T-cell (primary cell): ENCODE data around the gene C12orf50. TPM values are rescaled to one million over a fixed set of nuclear protein-coding genes. Genes with fewer than 3 reads are reported as not detected.
"Not testable (repeated sequence)": the region's sequence is repeated elsewhere in the genome, so short reads cannot be mapped to it uniquely, and the experiment has no call there.

Experiments used
- ATAC-seq, 4 experiments: fragments of 200-7000 bp in 3 of 4; fragments of 150-1000 bp in 1 of 4; cut with Tn5 transposase; replicated peaks in 1 of 4; 1 replicate in 3 of 4; 2 replicates in 1 of 4; pipeline ENCODE4 v1.10.0; 2021; ENCODE audit warnings: moderate library complexity in 3 of 4, mild to moderate bottlenecking in 2 of 4, moderate number of reproducible peaks in 1 of 4
- CTCF ChIA-PET, 2 donors: fragments of 300-600 bp; sonication (Branson Sonifier 250); formaldehyde crosslinking; loops; one replicate each; lab custom pipeline; 2022; ENCODE audit warnings: antibody characterized with exemption in 2 of 2; lab: Charles Lee
- POLR2A ChIA-PET, 2 donors: fragments of 300-600 bp; sonication (Branson Sonifier 250); formaldehyde crosslinking; loops; one replicate each; lab custom pipeline; 2022; ENCODE audit warnings: antibody characterized with exemption in 2 of 2; lab: Charles Lee
- DNase-seq, 35 experiments: peaks; one replicate each; pipeline versions ENCODE4 v3.0.0 to v3.0.0-alpha.2; 2013 to 2023
- H3K27ac ChIP-seq: one replicate; pipeline ENCODE4 v1.5.1; 2013; ENCODE audit warnings: low read length
- H3K27me3 ChIP-seq, 2 experiments: replicated peaks in 1 of 2; 1 replicate in 1 of 2; 2 replicates in 1 of 2; pipeline versions ENCODE4 v1.6.1 to v1.7.0; 2013; ENCODE audit warnings: low read length in 1 of 2, mixed read lengths in 1 of 2; ENCODE audit not compliant: control insufficient read depth in 2 of 2, insufficient read depth in 2 of 2; ENCODE audit errors: extremely low read depth in 1 of 2
- H3K36me3 ChIP-seq, 2 donors: 1 replicate in 1 of 2; 2 replicates in 1 of 2; pipeline versions ENCODE4 v1.6.1 to v1.7.0; 2013; ENCODE audit warnings: low read length in 1 of 2; ENCODE audit not compliant: control insufficient read depth in 2 of 2, insufficient read depth in 1 of 2; ENCODE audit errors: extremely low read depth in 1 of 2
- H3K4me1 ChIP-seq, 2 experiments: 1 replicate in 1 of 2; 2 replicates in 1 of 2; pipeline versions ENCODE4 v1.6.1 to v1.7.0; 2013; ENCODE audit warnings: low read length in 2 of 2, mixed read lengths in 1 of 2; ENCODE audit not compliant: insufficient read depth in 2 of 2, control insufficient read depth in 1 of 2; ENCODE audit errors: extremely low read depth in 1 of 2
- H3K4me3 ChIP-seq, 2 donors: 1 replicate in 1 of 2; 2 replicates in 1 of 2; pipeline versions ENCODE4 v1.5.1 to v1.7.0; 2013; ENCODE audit warnings: mild to moderate bottlenecking in 2 of 2, low read length in 1 of 2, moderate library complexity in 1 of 2; ENCODE audit not compliant: control insufficient read depth in 1 of 2; ENCODE audit errors: extremely low read depth in 1 of 2
- H3K9me3 ChIP-seq: 2 replicates; pipeline ENCODE4 v1.7.0; 2013
- H3K27ac Mint-ChIP-seq, 2 donors: one replicate each; pipeline ENCODE4 v1.8.0; 2020 to 2021; ENCODE audit warnings: mild to moderate bottlenecking in 2 of 2, mixed read lengths in 2 of 2
- H3K27me3 Mint-ChIP-seq, 2 donors: one replicate each; pipeline ENCODE4 v1.8.0; 2021 to 2022; ENCODE audit warnings: mixed read lengths in 2 of 2
- H3K36me3 Mint-ChIP-seq: one replicate; pipeline ENCODE4 v1.8.0; 2021; ENCODE audit warnings: mixed read lengths
- H3K4me1 Mint-ChIP-seq, 3 donors: one replicate each; pipeline ENCODE4 v1.8.0; 2020 to 2022; ENCODE audit warnings: mixed read lengths in 3 of 3, mild to moderate bottlenecking in 1 of 3
- H3K4me3 Mint-ChIP-seq, 3 donors: one replicate each; pipeline ENCODE4 v1.8.0; 2020 to 2022; ENCODE audit warnings: mild to moderate bottlenecking in 3 of 3, mixed read lengths in 3 of 3, moderate library complexity in 3 of 3
- H3K9me3 Mint-ChIP-seq, 3 donors: one replicate each; pipeline ENCODE4 v1.8.0; 2020 to 2022; ENCODE audit warnings: mixed read lengths in 3 of 3
- whole genome bisulfite sequencing: methylation state at CpG from one replicate; pipeline ENCODE4 v1.1.5; 2013; ENCODE audit warnings: missing lambda C conversion rate; ENCODE audit not compliant: insufficient coverage; 5-methylcytosine and 5-hydroxymethylcytosine counted together
- total RNA-seq, 35 experiments: library from RNA in 6 of 35; stranded (reverse) in 6 of 35; fragments of 120-200 nt in 1 of 35; gene quantifications; one replicate each; pipeline versions ENCODE4 v1.2.1 to v1.2.4 and lab custom pipeline; 2013 to 2026

The C12orf50 gene
- total RNA-seq, 5 donors from 2014 or later (not counting 1 experiment from before 2014, with no cell fraction given): 0.07 to 0.15 (median 0.10) TPM; not detected in 1

DNA sequence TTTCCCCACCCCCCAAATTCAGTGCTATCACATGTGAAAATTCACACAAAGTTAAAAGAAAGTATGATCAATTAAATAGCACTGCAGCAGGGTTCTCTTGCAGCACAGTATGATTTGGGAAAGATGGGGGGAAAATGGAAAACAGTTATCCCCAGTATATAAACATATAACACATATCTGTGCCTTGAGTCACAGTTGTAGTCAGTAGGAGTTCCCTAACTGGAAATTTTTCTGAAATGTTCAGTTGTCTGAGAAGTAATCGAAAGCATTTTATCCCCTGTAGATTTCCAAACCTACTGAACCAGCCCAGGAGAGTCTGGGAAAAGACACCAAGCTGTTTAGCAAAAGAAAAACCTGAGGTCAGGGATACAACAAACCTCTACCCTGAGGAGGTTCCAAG lies 47.0 kb downstream of the C12orf50 start:
- H3K9me3 ChIP-seq: no peaks in the 10 kb centered on the region
- no peaks in the 10 kb centered on the region for H3K36me3 ChIP-seq
- no peaks in the 10 kb centered on the region for H3K9me3 Mint-ChIP-seq
- no peak overlapping the region for H3K4me3 Mint-ChIP-seq
- no peak overlapping the region for H3K27ac Mint-ChIP-seq
- no peaks in the 10 kb centered on the region for H3K4me1 Mint-ChIP-seq
- H3K4me3 ChIP-seq: no peak overlapping the region
- H3K36me3 Mint-ChIP-seq: no peaks in the 10 kb centered on the region
- WGBS: no CpG with 5 or more reads among the region's 1 CpG
- ATAC-seq: no peak
- H3K4me1 ChIP-seq: no peaks in the 10 kb centered on the region
- no peaks in the 10 kb centered on the region for H3K27me3 ChIP-seq
- DNase-seq: no peak
- H3K27me3 Mint-ChIP-seq: peaks cover 0 to 15% of the 10 kb centered on the region in 2 donors
- ChIA-PET POLR2A (no interaction called here), CTCF (no interaction called here)
- H3K27ac ChIP-seq: no peak overlapping the region

DNA sequence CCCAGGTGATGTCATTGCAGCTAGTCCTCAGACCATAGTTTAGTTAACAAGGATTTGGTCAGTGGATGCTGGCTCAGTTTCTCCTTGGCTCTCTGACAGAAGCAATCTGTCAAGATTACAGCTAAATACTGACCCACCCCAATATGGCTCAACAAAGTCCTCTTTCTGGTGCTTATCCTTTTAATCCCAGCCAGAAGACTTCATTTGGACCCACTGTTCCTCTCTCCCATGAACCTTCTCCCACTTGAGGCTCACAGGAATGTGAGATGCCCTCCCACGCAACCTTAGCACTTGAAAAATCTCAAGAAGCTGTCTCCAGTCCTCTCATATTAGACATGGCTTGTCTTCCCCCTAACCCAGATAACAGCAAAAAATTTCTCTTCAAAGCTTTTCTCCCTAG lies 47.7 kb downstream of the C12orf50 start:
- DNase-seq (no peak), ATAC-seq (no peak)
- no peaks in the 10 kb centered on the region for H3K4me1 ChIP-seq
- POLR2A ChIA-PET: no interaction called here
- no peaks in the 10 kb centered on the region for H3K36me3 Mint-ChIP-seq
- 100% methylated on average over 1 of the region's 1 CpG for WGBS
- no peaks in the 10 kb centered on the region for H3K4me1 Mint-ChIP-seq
- H3K27ac ChIP-seq: no peak overlapping the region
- H3K27ac Mint-ChIP-seq: no peak overlapping the region
- no peak overlapping the region for H3K4me3 Mint-ChIP-seq
- no peaks in the 10 kb centered on the region for H3K9me3 ChIP-seq
- H3K27me3 ChIP-seq: peaks cover 0 to 2% of the 10 kb centered on the region in 2 experiments
- CTCF ChIA-PET: no interaction called here
- no peaks in the 10 kb centered on the region for H3K9me3 Mint-ChIP-seq
- no peaks in the 10 kb centered on the region for H3K36me3 ChIP-seq
- peaks cover 0 to 12% of the 10 kb centered on the region in 2 donors for H3K27me3 Mint-ChIP-seq
- H3K4me3 ChIP-seq: no peak overlapping the region

DNA sequence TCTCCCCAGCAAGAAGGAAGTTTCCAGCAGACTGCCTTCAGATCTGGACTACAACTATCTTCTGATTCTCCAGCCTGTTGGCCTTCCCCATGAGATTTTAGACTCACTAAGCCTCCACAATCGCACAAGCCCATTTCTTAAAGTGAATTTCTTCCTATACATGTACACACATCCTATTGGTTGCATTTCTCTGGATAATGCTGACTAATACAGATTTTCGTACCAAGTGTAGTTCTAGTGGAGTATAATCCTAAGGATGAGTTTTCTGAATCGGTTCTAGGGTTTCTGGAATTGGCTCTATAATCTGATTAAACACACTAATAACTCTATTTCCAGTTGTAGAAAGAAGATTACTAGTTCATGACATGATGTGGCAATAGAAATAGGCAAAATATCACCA lies 53.3 kb downstream of the C12orf50 start:
- CTCF ChIA-PET: no interaction called here
- Histone ChIP-seq H3K27me3 (peaks cover 0 to 2% of the 10 kb centered on the region in 2 experiments), H3K4me1 (no peaks in the 10 kb centered on the region), H3K27ac (no peak overlapping the region), H3K36me3 (no peaks in the 10 kb centered on the region), H3K9me3 (no peaks in the 10 kb centered on the region), H3K4me3 (no peak overlapping the region)
- POLR2A ChIA-PET: no interaction called here
- H3K27ac Mint-ChIP-seq: no peak overlapping the region
- no peak for ATAC-seq
- no peaks in the 10 kb centered on the region for H3K4me1 Mint-ChIP-seq
- no peak overlapping the region for H3K4me3 Mint-ChIP-seq
- WGBS: no CpG with 5 or more reads among the region's 3 CpGs
- DNase-seq: no peak
- H3K36me3 Mint-ChIP-seq: no peaks in the 10 kb centered on the region
- peaks cover 3 to 14% of the 10 kb centered on the region in 2 donors for H3K27me3 Mint-ChIP-seq
- peaks cover 0 to 8% (median 3%) of the 10 kb centered on the region in 3 donors for H3K9me3 Mint-ChIP-seq

GRCh38 chr12:87967871-87968270 lies 61.3 kb downstream of the C12orf50 start:
- DNase-seq (no peak), ATAC-seq (no peak)
- H3K27me3 ChIP-seq: no peaks in the 10 kb centered on the region
- H3K36me3 ChIP-seq: no peaks in the 10 kb centered on the region
- no peaks in the 10 kb centered on the region for H3K9me3 ChIP-seq
- ChIA-PET POLR2A (no interaction called here), CTCF (no interaction called here)
- no peak overlapping the region for H3K27ac ChIP-seq
- Mint-ChIP-seq H3K4me3 (no peak overlapping the region), H3K36me3 (no peaks in the 10 kb centered on the region), H3K9me3 (peaks cover 0 to 2% (median 0%) of the 10 kb centered on the region in 3 donors), H3K27me3 (peaks cover 0 to under 1% of the 10 kb centered on the region in 2 donors), H3K4me1 (no peaks in the 10 kb centered on the region), H3K27ac (no peak overlapping the region)
- H3K4me3 ChIP-seq: no peak overlapping the region
- H3K4me1 ChIP-seq: no peaks in the 10 kb centered on the region

DNA sequence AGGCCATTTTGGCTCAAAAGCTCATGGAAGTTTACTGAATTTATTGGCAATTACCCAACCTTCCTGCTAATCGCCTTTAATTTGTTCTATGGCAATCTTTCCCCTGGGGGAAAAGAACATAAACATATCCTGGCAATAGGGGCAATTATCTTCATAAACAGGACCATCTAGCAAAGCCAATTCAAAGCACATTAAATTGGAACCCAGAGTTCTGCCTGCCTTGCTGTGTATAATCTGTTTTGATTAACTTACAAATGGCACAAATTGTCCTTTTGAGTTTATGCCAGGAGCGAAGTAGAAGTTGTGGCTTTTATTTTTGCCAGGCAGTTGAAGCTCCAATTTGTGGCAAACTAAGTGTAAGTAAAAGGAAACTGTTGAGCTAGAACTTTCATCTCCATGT lies 68.6 kb downstream of the C12orf50 start:
- H3K9me3 Mint-ChIP-seq: peaks cover 0 to 8% (median 0%) of the 10 kb centered on the region in 3 donors
- H3K27ac Mint-ChIP-seq: no peak overlapping the region
- H3K9me3 ChIP-seq: no peaks in the 10 kb centered on the region
- H3K4me1 Mint-ChIP-seq: no peaks in the 10 kb centered on the region
- no peaks in the 10 kb centered on the region for H3K27me3 ChIP-seq
- no peaks in the 10 kb centered on the region for H3K4me1 ChIP-seq
- CTCF ChIA-PET: no interaction called here
- no peaks in the 10 kb centered on the region for H3K36me3 ChIP-seq
- no peak overlapping the region for H3K4me3 Mint-ChIP-seq
- 60% methylated on average over 1 of the region's 2 CpGs for WGBS
- no peak for ATAC-seq
- POLR2A ChIA-PET: no interaction called here
- H3K36me3 Mint-ChIP-seq: no peaks in the 10 kb centered on the region
- no peak overlapping the region for H3K27ac ChIP-seq
- no peak overlapping the region for H3K4me3 ChIP-seq
- H3K27me3 Mint-ChIP-seq: peaks cover 0 to 3% of the 10 kb centered on the region in 2 donors
- DNase-seq: no peak

DNA sequence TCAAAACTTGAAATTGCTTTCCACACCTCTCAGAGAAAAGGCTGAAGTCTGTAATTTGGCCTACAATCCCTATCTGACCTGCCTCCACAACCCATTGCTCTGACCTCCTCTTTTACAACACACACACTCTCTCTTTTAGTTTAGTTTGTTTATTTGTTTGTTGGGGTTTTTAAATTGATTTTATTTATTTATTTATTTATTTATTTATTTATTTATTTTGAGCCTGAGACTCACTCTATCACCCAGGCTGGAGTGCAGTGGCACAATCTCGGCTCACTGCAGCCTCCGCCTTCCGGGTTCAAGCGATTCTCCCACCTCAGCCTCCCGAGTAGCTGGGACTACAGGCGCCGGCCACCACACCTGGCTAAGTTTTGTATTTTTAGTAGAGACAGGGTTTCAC lies 75.2 kb downstream of the C12orf50 start:
- not testable (repeated sequence) for H3K27me3 Mint-ChIP-seq, ATAC-seq

GRCh38 chr12:87953256-87953860 lies 75.8 kb downstream of the C12orf50 start:
- CTCF ChIA-PET: no interaction called here
- Histone ChIP-seq H3K4me1 (no peaks in the 10 kb centered on the region), H3K27me3 (no peaks in the 10 kb centered on the region), H3K27ac (no peak overlapping the region), H3K9me3 (no peaks in the 10 kb centered on the region), H3K36me3 (no peaks in the 10 kb centered on the region), H3K4me3 (no peak overlapping the region)
- H3K4me3 Mint-ChIP-seq: no peak overlapping the region
- no CpG with 5 or more reads among the region's 3 CpGs for WGBS
- DNase-seq (no peak), ATAC-seq (no peak)
- H3K4me1 Mint-ChIP-seq: no peaks in the 10 kb centered on the region
- no peaks in the 10 kb centered on the region for H3K36me3 Mint-ChIP-seq
- POLR2A ChIA-PET: no interaction called here
- no peaks in the 10 kb centered on the region for H3K27me3 Mint-ChIP-seq
- peaks cover 0 to 8% (median 0%) of the 10 kb centered on the region in 3 donors for H3K9me3 Mint-ChIP-seq
- H3K27ac Mint-ChIP-seq: no peak overlapping the region

More for the DNA sequence above, 75.2 kb downstream of the C12orf50 start:
- POLR2A ChIA-PET, H3K36me3 Mint-ChIP-seq, H3K9me3 Mint-ChIP-seq, H3K27me3 ChIP-seq, H3K36me3 ChIP-seq, H3K4me1 ChIP-seq, H3K4me3 Mint-ChIP-seq, CTCF ChIA-PET, H3K27ac Mint-ChIP-seq, H3K4me3 ChIP-seq, DNase-seq, H3K4me1 Mint-ChIP-seq, H3K9me3 ChIP-seq, H3K27ac ChIP-seq: not testable (repeated sequence)
- no CpG with 5 or more reads among the region's 7 CpGs for WGBS
